ENCODE data around the gene KHDC3L. TPM values are rescaled to one million over a fixed set of nuclear protein-coding genes. Genes with fewer than 3 reads are reported as not detected.

The KHDC3L gene
- total and polyA plus RNA-seq, 2 donors from 2014 or later = not detected

- no peak for TF ChIP-seq CTCF (IDR thresholded peaks at IDR 0.05; ENCODE audit: borderline replicate concordance, extremely low read depth, insufficient read depth)
- intact Hi-C loops (cut with DNase I) = no loop called here
- H3K27me3 ChIP-seq (ENCODE audit: control insufficient read depth, insufficient read depth, low read length) = no peaks in the 10 kb centered on the region
- H3K9ac ChIP-seq (ENCODE audit: low read length in 3 of 3) = no peak overlapping the region
- H3K4me3 ChIP-seq (ENCODE audit: low read length in 3 of 3) = no peak overlapping the region
- H3K4me1 ChIP-seq (ENCODE audit: control insufficient read depth in 2 of 3, insufficient read depth in 2 of 3, low read depth in 1 of 3, low read length in 3 of 3) = no peaks in the 10 kb centered on the region
- H3K9me3 ChIP-seq (ENCODE audit: control insufficient read depth in 2 of 3, insufficient read depth in 1 of 3, low read length in 3 of 3) = no peaks in the 10 kb centered on the region
- no peaks in the 10 kb centered on the region for H3K36me3 ChIP-seq (ENCODE audit: control insufficient read depth in 2 of 3, insufficient read depth in 3 of 3, low read length in 3 of 3)
- H3K27ac ChIP-seq (ENCODE audit: low read depth in 2 of 2, low read length in 2 of 2) = no peak overlapping the region
- no peak for FAIRE-seq
- no peak for DNase-seq
These were observed 545 bp downstream of the KHDC3L start for GRCh38 chr6:73362869-73363536.

- Histone ChIP-seq H3K9ac (ENCODE audit: low read length in 3 of 3) (no peak overlapping the region), H3K27me3 (ENCODE audit: control insufficient read depth, insufficient read depth, low read length) (no peaks in the 10 kb centered on the region), H3K4me3 (ENCODE audit: low read length in 3 of 3) (no peak overlapping the region), H3K27ac (ENCODE audit: low read depth in 2 of 2, low read length in 2 of 2) (no peak overlapping the region), H3K9me3 (ENCODE audit: control insufficient read depth in 2 of 3, insufficient read depth in 1 of 3, low read length in 3 of 3) (no peaks in the 10 kb centered on the region), H3K4me1 (ENCODE audit: control insufficient read depth in 2 of 3, insufficient read depth in 2 of 3, low read depth in 1 of 3, low read length in 3 of 3) (no peaks in the 10 kb centered on the region), H3K36me3 (ENCODE audit: control insufficient read depth in 2 of 3, insufficient read depth in 3 of 3, low read length in 3 of 3) (no peaks in the 10 kb centered on the region)
- TF ChIP-seq CTCF (IDR thresholded peaks at IDR 0.05; ENCODE audit: borderline replicate concordance, extremely low read depth, insufficient read depth) = no peak
- DNase-seq (no peak), FAIRE-seq (no peak)
- intact Hi-C loops (cut with DNase I) = no loop called here
These were observed 1.0 kb downstream of the KHDC3L start for GRCh38 chr6:73363537-73363875.

GRCh38 chr6:73364121-73364520, 1.7 kb downstream of the KHDC3L start:
- H3K27ac ChIP-seq (ENCODE audit: low read depth in 2 of 2, low read length in 2 of 2) = no peak overlapping the region
- H3K27me3 ChIP-seq (ENCODE audit: control insufficient read depth, insufficient read depth, low read length) = no peaks in the 10 kb centered on the region
- DNase-seq (no peak), FAIRE-seq (no peak)
- H3K4me3 ChIP-seq (ENCODE audit: low read length in 3 of 3) = no peak overlapping the region
- no peak for TF ChIP-seq CTCF (IDR thresholded peaks at IDR 0.05; ENCODE audit: borderline replicate concordance, extremely low read depth, insufficient read depth)
- no peak overlapping the region for H3K9ac ChIP-seq (ENCODE audit: low read length in 3 of 3)
- H3K4me1 ChIP-seq (ENCODE audit: control insufficient read depth in 2 of 3, insufficient read depth in 2 of 3, low read depth in 1 of 3, low read length in 3 of 3) = no peaks in the 10 kb centered on the region
- intact Hi-C loops (cut with DNase I) = no loop called here
- no peaks in the 10 kb centered on the region for H3K36me3 ChIP-seq (ENCODE audit: control insufficient read depth in 2 of 3, insufficient read depth in 3 of 3, low read length in 3 of 3)
- no peaks in the 10 kb centered on the region for H3K9me3 ChIP-seq (ENCODE audit: control insufficient read depth in 2 of 3, insufficient read depth in 1 of 3, low read length in 3 of 3)

GRCh38 chr6:73364549-73364948, 2.1 kb downstream of the KHDC3L start:
- H3K27me3 ChIP-seq (ENCODE audit: control insufficient read depth, insufficient read depth, low read length) = no peaks in the 10 kb centered on the region
- TF ChIP-seq CTCF (IDR thresholded peaks at IDR 0.05; ENCODE audit: borderline replicate concordance, extremely low read depth, insufficient read depth) = no peak
- DNase-seq (no peak), FAIRE-seq (no peak)
- no peak overlapping the region for H3K4me3 ChIP-seq (ENCODE audit: low read length in 3 of 3)
- no peak overlapping the region for H3K9ac ChIP-seq (ENCODE audit: low read length in 3 of 3)
- intact Hi-C loops (cut with DNase I) = no loop called here
- no peaks in the 10 kb centered on the region for H3K36me3 ChIP-seq (ENCODE audit: control insufficient read depth in 2 of 3, insufficient read depth in 3 of 3, low read length in 3 of 3)
- H3K9me3 ChIP-seq (ENCODE audit: control insufficient read depth in 2 of 3, insufficient read depth in 1 of 3, low read length in 3 of 3) = no peaks in the 10 kb centered on the region
- H3K27ac ChIP-seq (ENCODE audit: low read depth in 2 of 2, low read length in 2 of 2) = no peak overlapping the region
- H3K4me1 ChIP-seq (ENCODE audit: control insufficient read depth in 2 of 3, insufficient read depth in 2 of 3, low read depth in 1 of 3, low read length in 3 of 3) = no peaks in the 10 kb centered on the region

Measured in kidney (tissue), 14 donors.